Uterus (tissue), 2 donors: ENCODE data around the gene EYS.

Experiments used
- CTCF ChIP-seq, 4 experiments: fragments of 200-600 bp in 2 of 4; fragments of 450-650 bp in 2 of 4; sonication (generic) in 2 of 4; IDR thresholded peaks; one replicate each; pipeline ENCODE4 v1.5.1; 2016 to 2019; ENCODE audit warnings: antibody characterized with exemption in 4 of 4, mild to moderate bottlenecking in 2 of 4, moderate library complexity in 1 of 4
- POLR2A ChIP-seq, 2 donors: fragments of 450-650 bp; IDR thresholded peaks; one replicate each; pipeline ENCODE4 v1.6.1; 2016; ENCODE audit warnings: antibody characterized with exemption in 2 of 2, mild to moderate bottlenecking in 1 of 2, moderate library complexity in 1 of 2

- TF ChIP-seq CTCF (IDR thresholded peaks at IDR 0.05) (no peak), POLR2A (IDR thresholded peaks at IDR 0.05) (no peak)
Observed at GRCh38 chr6:64062960-64063683, 1643.9 kb downstream of the EYS start.
